Measurements from ENCODE around the gene MTFMT. TPM values are rescaled to one million over a fixed set of nuclear protein-coding genes. Genes with fewer than 3 reads are reported as not detected.
A peak's percentile ranks its signal among the peaks of the same experiment; 100 is the strongest.

The MTFMT gene
- total and polyA plus RNA-seq, 2 experiments from 2014 or later: 19.0 to 36.0 TPM

DNA sequence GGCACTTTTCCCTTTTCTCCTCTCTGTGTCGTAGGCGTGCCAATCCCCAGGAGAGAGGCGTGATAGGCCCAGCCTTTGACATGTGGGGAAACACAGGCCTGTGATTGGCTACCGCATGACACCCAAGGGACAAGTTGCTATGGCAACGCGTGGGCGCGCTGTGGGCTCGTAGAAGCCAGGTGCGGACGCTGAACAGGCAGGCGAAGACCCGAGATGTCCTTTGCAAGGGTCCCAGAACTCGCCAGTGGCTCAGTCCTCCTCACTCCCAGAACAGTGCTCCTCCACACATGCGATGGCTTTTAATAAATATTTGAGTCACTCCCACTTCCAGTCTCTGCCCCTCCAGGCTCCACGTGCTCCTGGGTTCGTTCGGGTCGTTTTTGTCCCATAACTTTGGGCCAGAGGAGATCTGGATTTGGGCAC lies 20.0 kb upstream of the MTFMT start:
- Histone ChIP-seq H4K20me1 (replicated peaks; ENCODE audit: insufficient read depth) (no peaks in the 10 kb centered on the region), H2AFZ (no peak overlapping the region), H3K27me3 (ENCODE audit: insufficient read depth) (no peaks in the 10 kb centered on the region), H3K4me1 (ENCODE audit: insufficient read depth) (no peaks in the 10 kb centered on the region), H3K27ac (ENCODE audit: low read depth) (no peak overlapping the region), H3K4me2 (peak overlapping the region; percentile 71), H3F3A (replicated peaks; ENCODE audit: low read depth) (0 out of 2 replicates have a peak, but pooled peaks cover 4% of the 10 kb centered on the region), H3K79me2 (replicated peaks; ENCODE audit: insufficient read depth) (no peaks in the 10 kb centered on the region), H3K36me3 (ENCODE audit: insufficient read depth) (no peaks in the 10 kb centered on the region), H3K9me2 (ENCODE audit: insufficient read depth) (no peaks in the 10 kb centered on the region), H3K4me3 (peak overlapping the region; percentile 46)
- ATAC-seq (peak; percentile 98), DNase-seq (ENCODE audit: low spot score) (peak; percentile 98)
- Mint-ChIP-seq H3K4me1 (peaks cover 7% of the 10 kb centered on the region), H3K9me3 (no peaks in the 10 kb centered on the region), H3K36me3 (ENCODE audit: low read depth) (no peaks in the 10 kb centered on the region), H3K4me3 (peak overlapping the region; percentile 63), H3K27ac (no peak overlapping the region), H3K27me3 (ENCODE audit: insufficient read depth, low read depth, poor library complexity) (peaks cover 12% of the 10 kb centered on the region)
- peak; percentile 71 for TF ChIP-seq CREB1 (CRISPR knock-in tag; IDR thresholded peaks at IDR 0.05; ENCODE audit: low read depth)
- no peak for TF ChIP-seq EZH2 (IDR thresholded peaks at IDR 0.05; ENCODE audit: low read depth, unreplicated experiment)

DNA sequence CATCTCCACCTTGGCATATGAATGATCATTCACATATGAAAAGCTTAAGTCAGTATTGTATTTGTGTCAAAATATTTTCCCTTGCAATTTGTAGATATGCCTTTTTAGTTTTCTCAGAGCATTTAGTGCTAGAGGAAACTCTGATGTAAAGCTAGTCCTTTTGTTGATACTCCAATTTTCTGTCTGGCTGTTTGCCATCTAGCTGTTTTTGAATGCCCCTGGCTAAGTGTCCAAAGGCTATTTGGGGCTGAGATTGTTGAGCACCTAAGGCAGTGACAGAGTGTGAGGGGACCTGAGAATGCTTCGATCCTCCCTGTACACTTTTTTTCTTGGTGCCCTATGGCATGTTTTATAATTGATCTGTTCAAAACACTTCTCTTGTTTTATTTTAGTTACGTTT lies 18.8 kb upstream of the MTFMT start:
- no peak overlapping the region for H3K4me2 ChIP-seq
- peaks cover 12% of the 10 kb centered on the region for H3K27me3 Mint-ChIP-seq (ENCODE audit: insufficient read depth, low read depth, poor library complexity)
- DNase-seq (ENCODE audit: low spot score): no peak
- no peaks in the 10 kb centered on the region for H3K9me2 ChIP-seq (ENCODE audit: insufficient read depth)
- no peak overlapping the region for H2AFZ ChIP-seq
- H3K27ac ChIP-seq (ENCODE audit: low read depth): no peak overlapping the region
- H3K36me3 ChIP-seq (ENCODE audit: insufficient read depth): no peaks in the 10 kb centered on the region
- no peaks in the 10 kb centered on the region for H3K79me2 ChIP-seq (replicated peaks; ENCODE audit: insufficient read depth)
- no peaks in the 10 kb centered on the region for H3K27me3 ChIP-seq (ENCODE audit: insufficient read depth)
- H3K4me1 Mint-ChIP-seq: peaks cover 7% of the 10 kb centered on the region
- H3K36me3 Mint-ChIP-seq (ENCODE audit: low read depth): no peaks in the 10 kb centered on the region
- H3K4me3 Mint-ChIP-seq: no peak overlapping the region
- H3F3A ChIP-seq (replicated peaks; ENCODE audit: low read depth): 0 out of 2 replicates have a peak, but pooled peaks cover 4% of the 10 kb centered on the region
- H4K20me1 ChIP-seq (replicated peaks; ENCODE audit: insufficient read depth): no peaks in the 10 kb centered on the region
- no peak for ATAC-seq
- no peaks in the 10 kb centered on the region for H3K4me1 ChIP-seq (ENCODE audit: insufficient read depth)
- TF ChIP-seq ZNF114 (CRISPR knock-in tag; IDR thresholded peaks at IDR 0.05) (no peak), STAT1 (IDR thresholded peaks at IDR 0.05; ENCODE audit: unreplicated experiment) (no peak)
- TF ChIP-seq, protein P1, sequence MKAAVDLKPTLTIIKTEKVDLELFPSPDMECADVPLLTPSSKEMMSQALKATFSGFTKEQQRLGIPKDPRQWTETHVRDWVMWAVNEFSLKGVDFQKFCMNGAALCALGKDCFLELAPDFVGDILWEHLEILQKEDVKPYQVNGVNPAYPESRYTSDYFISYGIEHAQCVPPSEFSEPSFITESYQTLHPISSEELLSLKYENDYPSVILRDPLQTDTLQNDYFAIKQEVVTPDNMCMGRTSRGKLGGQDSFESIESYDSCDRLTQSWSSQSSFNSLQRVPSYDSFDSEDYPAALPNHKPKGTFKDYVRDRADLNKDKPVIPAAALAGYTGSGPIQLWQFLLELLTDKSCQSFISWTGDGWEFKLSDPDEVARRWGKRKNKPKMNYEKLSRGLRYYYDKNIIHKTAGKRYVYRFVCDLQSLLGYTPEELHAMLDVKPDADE (IDR thresholded peaks at IDR 0.05): no peak
- TF ChIP-seq, protein P2, sequence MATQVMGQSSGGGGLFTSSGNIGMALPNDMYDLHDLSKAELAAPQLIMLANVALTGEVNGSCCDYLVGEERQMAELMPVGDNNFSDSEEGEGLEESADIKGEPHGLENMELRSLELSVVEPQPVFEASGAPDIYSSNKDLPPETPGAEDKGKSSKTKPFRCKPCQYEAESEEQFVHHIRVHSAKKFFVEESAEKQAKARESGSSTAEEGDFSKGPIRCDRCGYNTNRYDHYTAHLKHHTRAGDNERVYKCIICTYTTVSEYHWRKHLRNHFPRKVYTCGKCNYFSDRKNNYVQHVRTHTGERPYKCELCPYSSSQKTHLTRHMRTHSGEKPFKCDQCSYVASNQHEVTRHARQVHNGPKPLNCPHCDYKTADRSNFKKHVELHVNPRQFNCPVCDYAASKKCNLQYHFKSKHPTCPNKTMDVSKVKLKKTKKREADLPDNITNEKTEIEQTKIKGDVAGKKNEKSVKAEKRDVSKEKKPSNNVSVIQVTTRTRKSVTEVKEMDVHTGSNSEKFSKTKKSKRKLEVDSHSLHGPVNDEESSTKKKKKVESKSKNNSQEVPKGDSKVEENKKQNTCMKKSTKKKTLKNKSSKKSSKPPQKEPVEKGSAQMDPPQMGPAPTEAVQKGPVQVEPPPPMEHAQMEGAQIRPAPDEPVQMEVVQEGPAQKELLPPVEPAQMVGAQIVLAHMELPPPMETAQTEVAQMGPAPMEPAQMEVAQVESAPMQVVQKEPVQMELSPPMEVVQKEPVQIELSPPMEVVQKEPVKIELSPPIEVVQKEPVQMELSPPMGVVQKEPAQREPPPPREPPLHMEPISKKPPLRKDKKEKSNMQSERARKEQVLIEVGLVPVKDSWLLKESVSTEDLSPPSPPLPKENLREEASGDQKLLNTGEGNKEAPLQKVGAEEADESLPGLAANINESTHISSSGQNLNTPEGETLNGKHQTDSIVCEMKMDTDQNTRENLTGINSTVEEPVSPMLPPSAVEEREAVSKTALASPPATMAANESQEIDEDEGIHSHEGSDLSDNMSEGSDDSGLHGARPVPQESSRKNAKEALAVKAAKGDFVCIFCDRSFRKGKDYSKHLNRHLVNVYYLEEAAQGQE (IDR thresholded peaks at IDR 0.05; ENCODE audit: unreplicated experiment): no peak
- no peak overlapping the region for H3K27ac Mint-ChIP-seq
- no peak overlapping the region for H3K4me3 ChIP-seq
- H3K9me3 Mint-ChIP-seq: no peaks in the 10 kb centered on the region
